ENCODE measurements around the gene LAMC3.

The LAMC3 gene

DNA sequence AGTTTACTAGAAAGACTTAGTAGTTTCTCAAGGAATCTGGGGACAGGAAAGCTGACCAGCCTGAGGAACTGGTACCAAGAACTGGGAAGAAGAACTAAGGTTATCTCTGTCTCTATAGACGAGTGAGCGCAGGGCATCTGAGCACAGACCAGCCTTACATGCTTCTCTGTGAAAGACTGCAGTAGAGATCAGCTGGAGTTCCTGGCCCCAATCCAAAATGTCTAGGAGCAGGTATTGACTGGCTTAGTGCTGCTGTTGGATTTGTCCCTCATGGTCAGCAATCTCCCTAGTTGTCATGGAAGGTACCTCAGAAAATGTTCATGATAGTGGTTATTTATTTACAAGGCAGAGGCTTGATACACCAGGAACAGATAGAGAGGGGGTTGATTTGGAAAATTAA is 129.7 kb downstream of the LAMC3 start:
- peaks cover 63% of the 10 kb centered on the region for H3K36me3 Mint-ChIP-seq (ENCODE audit: low read depth)
- H3K4me1 Mint-ChIP-seq: no peaks in the 10 kb centered on the region
- TF ChIP-seq, protein P1, sequence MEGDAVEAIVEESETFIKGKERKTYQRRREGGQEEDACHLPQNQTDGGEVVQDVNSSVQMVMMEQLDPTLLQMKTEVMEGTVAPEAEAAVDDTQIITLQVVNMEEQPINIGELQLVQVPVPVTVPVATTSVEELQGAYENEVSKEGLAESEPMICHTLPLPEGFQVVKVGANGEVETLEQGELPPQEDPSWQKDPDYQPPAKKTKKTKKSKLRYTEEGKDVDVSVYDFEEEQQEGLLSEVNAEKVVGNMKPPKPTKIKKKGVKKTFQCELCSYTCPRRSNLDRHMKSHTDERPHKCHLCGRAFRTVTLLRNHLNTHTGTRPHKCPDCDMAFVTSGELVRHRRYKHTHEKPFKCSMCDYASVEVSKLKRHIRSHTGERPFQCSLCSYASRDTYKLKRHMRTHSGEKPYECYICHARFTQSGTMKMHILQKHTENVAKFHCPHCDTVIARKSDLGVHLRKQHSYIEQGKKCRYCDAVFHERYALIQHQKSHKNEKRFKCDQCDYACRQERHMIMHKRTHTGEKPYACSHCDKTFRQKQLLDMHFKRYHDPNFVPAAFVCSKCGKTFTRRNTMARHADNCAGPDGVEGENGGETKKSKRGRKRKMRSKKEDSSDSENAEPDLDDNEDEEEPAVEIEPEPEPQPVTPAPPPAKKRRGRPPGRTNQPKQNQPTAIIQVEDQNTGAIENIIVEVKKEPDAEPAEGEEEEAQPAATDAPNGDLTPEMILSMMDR (IDR thresholded peaks at IDR 0.05; ENCODE audit: unreplicated experiment in 3 of 3): no peak
- H3K4me3 Mint-ChIP-seq: no peak overlapping the region
- no peaks in the 10 kb centered on the region for H3K27me3 Mint-ChIP-seq (ENCODE audit: low read depth)
- H3K9me3 Mint-ChIP-seq: no peaks in the 10 kb centered on the region
- no peak overlapping the region for H3K27ac Mint-ChIP-seq

DNA sequence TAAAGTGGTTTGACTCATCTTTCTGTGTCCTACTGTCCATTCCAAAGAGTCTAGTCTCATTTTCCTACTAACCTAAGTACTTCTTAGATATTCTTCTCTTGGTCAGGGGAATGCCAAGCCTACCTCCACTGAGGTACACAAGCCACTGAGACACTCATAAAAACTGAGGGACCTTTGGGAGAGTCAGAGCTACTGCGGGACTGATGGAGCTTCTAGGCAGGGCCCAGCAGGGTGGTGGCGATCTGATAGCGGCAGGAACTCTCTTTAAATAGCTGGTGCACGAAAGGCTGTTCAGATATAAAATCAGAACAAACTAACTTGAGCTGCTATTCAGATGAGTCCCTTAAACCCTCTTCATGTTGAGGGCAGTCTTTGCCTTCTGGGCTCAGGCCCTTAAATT is 131.1 kb downstream of the LAMC3 start:
- TF ChIP-seq, protein P1 (IDR thresholded peaks at IDR 0.05; ENCODE audit: unreplicated experiment in 3 of 3): no peak
- H3K27ac Mint-ChIP-seq: no peak overlapping the region
- H3K4me1 Mint-ChIP-seq: peaks cover 6% of the 10 kb centered on the region
- peaks cover 64% of the 10 kb centered on the region for H3K36me3 Mint-ChIP-seq (ENCODE audit: low read depth)
- H3K9me3 Mint-ChIP-seq: no peaks in the 10 kb centered on the region
- no peak overlapping the region for H3K4me3 Mint-ChIP-seq
- H3K27me3 Mint-ChIP-seq (ENCODE audit: low read depth): no peaks in the 10 kb centered on the region

DNA sequence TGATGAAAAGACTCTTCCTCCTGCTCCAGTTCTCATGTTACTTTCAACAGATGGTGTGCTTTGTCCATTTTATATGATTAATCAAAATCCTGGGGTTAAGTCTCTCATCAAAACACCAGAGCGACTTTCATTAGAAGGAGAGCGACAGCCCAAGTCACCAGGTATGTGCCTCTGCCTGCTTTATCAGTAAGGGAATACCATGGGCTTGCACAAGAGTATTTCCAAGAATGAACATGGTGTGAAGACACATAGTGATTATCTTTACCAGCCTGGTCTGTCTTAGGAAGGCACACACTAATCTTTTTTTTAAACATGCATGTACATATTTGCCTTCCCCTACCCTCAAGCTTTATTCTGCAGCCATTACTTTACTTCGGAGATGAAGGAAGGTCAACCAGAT is 131.6 kb downstream of the LAMC3 start:
- TF ChIP-seq, protein P1 (IDR thresholded peaks at IDR 0.05; ENCODE audit: unreplicated experiment in 3 of 3): no peak
- Mint-ChIP-seq H3K27ac (no peak overlapping the region), H3K36me3 (ENCODE audit: low read depth) (peaks cover 67% of the 10 kb centered on the region), H3K4me3 (no peak overlapping the region), H3K9me3 (no peaks in the 10 kb centered on the region), H3K4me1 (peaks cover 6% of the 10 kb centered on the region), H3K27me3 (ENCODE audit: low read depth) (no peaks in the 10 kb centered on the region)

DNA sequence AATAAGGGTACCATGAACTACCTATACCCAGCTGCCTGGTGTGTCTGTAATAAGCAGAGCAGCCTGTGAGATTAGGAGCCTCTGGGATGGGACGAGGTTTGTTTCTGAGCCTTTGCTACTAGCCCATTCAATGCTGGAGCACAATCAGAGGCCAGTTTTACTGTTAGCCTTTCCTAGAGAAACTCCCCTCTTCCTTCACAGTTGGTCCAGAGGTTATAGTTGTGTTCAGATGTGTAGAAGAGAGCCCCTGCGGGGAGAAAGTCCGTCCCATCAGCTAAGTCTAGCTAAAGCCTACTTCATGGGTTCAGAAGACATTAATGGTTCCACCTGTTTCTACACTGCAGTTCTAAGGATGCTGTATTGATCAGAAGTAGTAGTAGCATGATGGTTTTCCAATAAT is 133.2 kb downstream of the LAMC3 start:
- no peaks in the 10 kb centered on the region for H3K27me3 Mint-ChIP-seq (ENCODE audit: low read depth)
- H3K4me1 Mint-ChIP-seq: peaks cover 6% of the 10 kb centered on the region
- H3K4me3 Mint-ChIP-seq: no peak overlapping the region
- peaks cover 72% of the 10 kb centered on the region for H3K36me3 Mint-ChIP-seq (ENCODE audit: low read depth)
- H3K9me3 Mint-ChIP-seq: no peaks in the 10 kb centered on the region
- TF ChIP-seq, protein P1 (IDR thresholded peaks at IDR 0.05; ENCODE audit: unreplicated experiment in 3 of 3): no peak
- H3K27ac Mint-ChIP-seq: no peak overlapping the region

All from nephron (organoid).